ENCODE measurements around the gene SMPDL3B.

- TF ChIP-seq CTCF (conservative IDR thresholded peaks at IDR 0.05; ENCODE audit: low read depth, low read length) (no peak), POLR2A (IDR thresholded peaks at IDR 0.05; ENCODE audit: low read depth, low read length) (no peak), USF2 (IDR thresholded peaks at IDR 0.05; ENCODE audit: low read depth, low read length) (no peak), SMC3 (IDR thresholded peaks at IDR 0.05; ENCODE audit: low read depth, low read length) (no peak), MAFK (IDR thresholded peaks at IDR 0.05; ENCODE audit: low read depth, low read length) (no peak), MXI1 (IDR thresholded peaks at IDR 0.05; ENCODE audit: borderline replicate concordance, low read depth, low read length) (no peak), CEBPB (IDR thresholded peaks at IDR 0.05; ENCODE audit: low read depth, low read length) (no peak), RCOR1 (IDR thresholded peaks at IDR 0.05; ENCODE audit: insufficient replicate concordance, low read length) (no peak), BHLHE40 (IDR thresholded peaks at IDR 0.05; ENCODE audit: low read depth, low read length) (no peak)
Observed at GRCh38 chr1:27957655-27958054, 22.9 kb downstream of the SMPDL3B start.

Data from IMR-90 (cell line).